Gastrocnemius medialis (tissue), 4 donors: Measurements from ENCODE around the gene MEGF9. TPM values are rescaled to one million over a fixed set of nuclear protein-coding genes. Genes with fewer than 3 reads are reported as not detected.

Source experiments
- ATAC-seq, 2 donors: fragments of 150-250 bp; one replicate each; pipeline ENCODE4 v1.9.1; 2016
- DNase-seq, 2 donors: peaks; one replicate each; pipeline ENCODE4 v3.0.0-alpha.2; 2019
- H3K27ac ChIP-seq, 4 donors: fragments of 200-600 bp; sonication (generic); 1 replicate in 1 of 4; 2 replicates in 3 of 4; pipeline ENCODE4 v1.5.1; 2016 to 2018; ENCODE audit warnings: mild to moderate bottlenecking in 2 of 4, moderate library complexity in 1 of 4
- H3K27me3 ChIP-seq, 3 donors: fragments of 200-600 bp; sonication (generic) in 2 of 3; 1 replicate in 1 of 3; 2 replicates in 2 of 3; pipeline versions ENCODE4 v1.5.1 to v1.6.0; 2016 to 2019; ENCODE audit warnings: mild to moderate bottlenecking in 1 of 3, moderate library complexity in 1 of 3
- H3K36me3 ChIP-seq, 2 donors: fragments of 200-600 bp; sonication (generic) in 1 of 2; one replicate each; pipeline ENCODE4 v1.5.1; 2017 to 2018
- H3K4me1 ChIP-seq, 2 donors: fragments of 200-600 bp; sonication (generic) in 1 of 2; one replicate each; pipeline ENCODE4 v1.5.1; 2016 to 2017; ENCODE audit warnings: mild to moderate bottlenecking in 2 of 2
- H3K4me3 ChIP-seq, 4 donors: fragments of 200-600 bp; sonication (generic) in 3 of 4; 1 replicate in 1 of 4; 2 replicates in 3 of 4; pipeline ENCODE4 v1.5.1; 2016 to 2019; ENCODE audit warnings: mild to moderate bottlenecking in 2 of 4
- H3K9me3 ChIP-seq, 3 donors: fragments of 200-600 bp; sonication (generic) in 2 of 3; 1 replicate in 1 of 3; 2 replicates in 2 of 3; pipeline ENCODE4 v1.5.1; 2016 to 2019
- CTCF ChIP-seq, 5 experiments: fragments of 450-650 bp in 3 of 5; fragments of 200-600 bp in 2 of 5; sonication (generic) in 2 of 5; IDR thresholded peaks in 4 of 5; conservative IDR thresholded peaks in 1 of 5; 1 replicate in 4 of 5; 2 replicates in 1 of 5; pipeline ENCODE4 v1.5.1; 2016 to 2019; ENCODE audit warnings: antibody characterized with exemption in 5 of 5, mild to moderate bottlenecking in 3 of 5, moderate library complexity in 3 of 5
- POLR2A ChIP-seq, 2 donors: fragments of 450-650 bp; IDR thresholded peaks; one replicate each; pipeline ENCODE4 v1.6.1; 2017; ENCODE audit warnings: antibody characterized with exemption in 2 of 2, mild to moderate bottlenecking in 2 of 2, moderate library complexity in 2 of 2
- in situ Hi-C, 4 donors: fragments of 200-750 bp; cut with MboI; loops; one replicate each; pipeline versions ENCODE4 v1.15.0 to v1.8.0; 2017; ENCODE audit warnings: low sequenced_read_pairs in 4 of 4
- intact Hi-C: fragments of 100-400 bp; cut with DNase I; formaldehyde crosslinking; loops from one replicate; pipeline ENCODE4 v1.15.1; 2023; ENCODE audit warnings: low total_unique reads
- total RNA-seq, 4 donors: library from RNA; depleted of rRNA; stranded (reverse); fragments of >200 nt; gene quantifications; one replicate each; pipeline versions ENCODE4 v1.1.0 to v1.2.3, GENCODE V29; 2016

The MEGF9 gene
- total RNA-seq, 4 donors from 2014 or later = 6.3 to 15.3 (median 13.5) TPM

- in situ Hi-C loops = no loop called here
- intact Hi-C loops = loop anchor here (10.0 kb wide), 1 partner anchor 428 kb away; the partner anchor contains the start of gene C5
Measured at GRCh38 chr9:120627073-120627472, 87.2 kb downstream of the MEGF9 start.

GRCh38 chr9:120626512-120626911, 87.8 kb downstream of the MEGF9 start:
- no peaks in the 10 kb centered on the region for H3K9me3 ChIP-seq
- no peaks in the 10 kb centered on the region for H3K27me3 ChIP-seq
- in situ Hi-C loops (no loop called here), intact Hi-C loops (loop anchor here (10.0 kb wide), 1 partner anchor 428 kb away; the partner anchor contains the start of gene C5)
- no peak for DNase-seq
- no peaks in the 10 kb centered on the region for H3K36me3 ChIP-seq
- H3K4me1 ChIP-seq = no peaks in the 10 kb centered on the region
- no peak for ATAC-seq
- TF ChIP-seq POLR2A (IDR thresholded peaks at IDR 0.05) (no peak), CTCF (IDR thresholded peaks at IDR 0.05 in 4 of 5, conservative IDR thresholded peaks at IDR 0.05 in 1 of 5) (no peak)
- no peak overlapping the region for H3K27ac ChIP-seq
- H3K4me3 ChIP-seq = no peak overlapping the region

More at GRCh38 chr9:120627073-120627472, 87.2 kb downstream of the MEGF9 start:
- Histone ChIP-seq H3K27me3 (no peaks in the 10 kb centered on the region), H3K9me3 (no peaks in the 10 kb centered on the region), H3K4me3 (no peak overlapping the region), H3K27ac (no peak overlapping the region), H3K36me3 (no peaks in the 10 kb centered on the region), H3K4me1 (no peaks in the 10 kb centered on the region)
- TF ChIP-seq POLR2A (IDR thresholded peaks at IDR 0.05) (no peak), CTCF (IDR thresholded peaks at IDR 0.05 in 4 of 5, conservative IDR thresholded peaks at IDR 0.05 in 1 of 5) (no peak)
- DNase-seq (no peak), ATAC-seq (no peak)

GRCh38 chr9:120625222-120625621, 89.0 kb downstream of the MEGF9 start:
- H3K36me3 ChIP-seq = no peaks in the 10 kb centered on the region
- no peak for DNase-seq
- in situ Hi-C loops (no loop called here), intact Hi-C loops (loop anchor here (10.0 kb wide), 1 partner anchor 430 kb away; the partner anchor contains the start of gene C5)
- no peak for TF ChIP-seq CTCF (IDR thresholded peaks at IDR 0.05 in 4 of 5, conservative IDR thresholded peaks at IDR 0.05 in 1 of 5)
- TF ChIP-seq POLR2A (IDR thresholded peaks at IDR 0.05) = no peak
- no peaks in the 10 kb centered on the region for H3K27me3 ChIP-seq
- H3K9me3 ChIP-seq = no peaks in the 10 kb centered on the region
- H3K4me3 ChIP-seq = no peak overlapping the region
- no peak overlapping the region for H3K27ac ChIP-seq
- no peak for ATAC-seq
- no peaks in the 10 kb centered on the region for H3K4me1 ChIP-seq

GRCh38 chr9:120622790-120623189, 91.5 kb downstream of the MEGF9 start:
- Histone ChIP-seq H3K4me1 (no peaks in the 10 kb centered on the region), H3K36me3 (no peaks in the 10 kb centered on the region), H3K4me3 (no peak overlapping the region), H3K27ac (no peak overlapping the region), H3K9me3 (no peaks in the 10 kb centered on the region), H3K27me3 (no peaks in the 10 kb centered on the region)
- intact Hi-C loops (loop anchor here (10.0 kb wide), 1 partner anchor 432 kb away; the partner anchor contains the start of gene C5), in situ Hi-C loops (no loop called here)
- no peak for DNase-seq
- no peak for ATAC-seq
- TF ChIP-seq POLR2A (IDR thresholded peaks at IDR 0.05) (no peak), CTCF (IDR thresholded peaks at IDR 0.05 in 4 of 5, conservative IDR thresholded peaks at IDR 0.05 in 1 of 5) (no peak)

GRCh38 chr9:120621941-120622340, 92.3 kb downstream of the MEGF9 start:
- TF ChIP-seq POLR2A (IDR thresholded peaks at IDR 0.05) = no peak
- no peak for TF ChIP-seq CTCF (IDR thresholded peaks at IDR 0.05 in 4 of 5, conservative IDR thresholded peaks at IDR 0.05 in 1 of 5)
- H3K9me3 ChIP-seq = no peaks in the 10 kb centered on the region
- intact Hi-C loops (loop anchor here (10.0 kb wide), 1 partner anchor 433 kb away; the partner anchor contains the start of gene C5), in situ Hi-C loops (no loop called here)
- H3K27me3 ChIP-seq = no peaks in the 10 kb centered on the region
- H3K27ac ChIP-seq = no peak overlapping the region
- ATAC-seq (no peak), DNase-seq (no peak)
- H3K4me1 ChIP-seq = no peaks in the 10 kb centered on the region
- no peaks in the 10 kb centered on the region for H3K36me3 ChIP-seq
- no peak overlapping the region for H3K4me3 ChIP-seq
